Ascending aorta (tissue), 2 donors: Measurements from ENCODE around the gene NLGN1. TPM values are rescaled to one million over a fixed set of nuclear protein-coding genes. Genes with fewer than 3 reads are reported as not detected.

Experiments used
- DNase-seq, 2 donors: peaks; one replicate each; pipeline ENCODE4 v3.0.0-alpha.2; 2019; ENCODE audit warnings: low spot score in 2 of 2
- H3K27ac ChIP-seq, 2 donors: fragments of 200-600 bp; sonication (generic); one replicate each; pipeline ENCODE4 v1.5.1; 2016 to 2017; ENCODE audit warnings: mild to moderate bottlenecking in 1 of 2
- H3K27me3 ChIP-seq: fragments of 200-600 bp; sonication (generic); one replicate; pipeline ENCODE4 v1.5.1; 2017
- H3K36me3 ChIP-seq, 2 donors: fragments of 200-600 bp; sonication (generic); one replicate each; pipeline ENCODE4 v1.5.1; 2016
- H3K4me1 ChIP-seq, 2 donors: fragments of 200-600 bp; sonication (generic); one replicate each; pipeline ENCODE4 v1.5.1; 2016 to 2017; ENCODE audit warnings: mild to moderate bottlenecking in 1 of 2
- H3K4me3 ChIP-seq, 2 donors: fragments of 200-600 bp; sonication (generic); one replicate each; pipeline ENCODE4 v1.5.1; 2016 to 2017; ENCODE audit warnings: mild to moderate bottlenecking in 1 of 2
- H3K9me3 ChIP-seq, 2 donors: fragments of 200-600 bp; sonication (generic); one replicate each; pipeline ENCODE4 v1.5.1; 2016
- intact Hi-C: fragments of 100-400 bp; cut with DNase I; formaldehyde crosslinking; loops from one replicate; pipeline ENCODE4 v1.15.1; 2023
- total RNA-seq: library from RNA; depleted of rRNA; stranded (reverse); fragments of >200 nt; gene quantifications from one replicate; pipeline ENCODE4 v1.1.0, GENCODE V29; 2016
- TF ChIP-seq, protein P1 (sequence below), 3 experiments: fragments of 200-600 bp in 2 of 3; fragments of 450-650 bp in 1 of 3; sonication (generic) in 2 of 3; IDR thresholded peaks; one replicate each; pipeline ENCODE4 v1.5.1; 2016 to 2019; ENCODE audit warnings: antibody characterized with exemption in 3 of 3, mild to moderate bottlenecking in 1 of 3, moderate library complexity in 1 of 3

Gene NLGN1
- total RNA-seq, 1 donor from 2014 or later: 5.2 TPM

GRCh38 chr3:174191380-174191779, 793.8 kb downstream of the NLGN1 start:
- intact Hi-C loops: no loop called here
- Histone ChIP-seq H3K4me1 (peaks cover 0 to 2% of the 10 kb centered on the region in 2 donors), H3K27ac (no peak overlapping the region), H3K36me3 (no peaks in the 10 kb centered on the region), H3K9me3 (no peaks in the 10 kb centered on the region), H3K27me3 (no peaks in the 10 kb centered on the region), H3K4me3 (no peak overlapping the region)
- no peak for DNase-seq
- TF ChIP-seq, protein P1, sequence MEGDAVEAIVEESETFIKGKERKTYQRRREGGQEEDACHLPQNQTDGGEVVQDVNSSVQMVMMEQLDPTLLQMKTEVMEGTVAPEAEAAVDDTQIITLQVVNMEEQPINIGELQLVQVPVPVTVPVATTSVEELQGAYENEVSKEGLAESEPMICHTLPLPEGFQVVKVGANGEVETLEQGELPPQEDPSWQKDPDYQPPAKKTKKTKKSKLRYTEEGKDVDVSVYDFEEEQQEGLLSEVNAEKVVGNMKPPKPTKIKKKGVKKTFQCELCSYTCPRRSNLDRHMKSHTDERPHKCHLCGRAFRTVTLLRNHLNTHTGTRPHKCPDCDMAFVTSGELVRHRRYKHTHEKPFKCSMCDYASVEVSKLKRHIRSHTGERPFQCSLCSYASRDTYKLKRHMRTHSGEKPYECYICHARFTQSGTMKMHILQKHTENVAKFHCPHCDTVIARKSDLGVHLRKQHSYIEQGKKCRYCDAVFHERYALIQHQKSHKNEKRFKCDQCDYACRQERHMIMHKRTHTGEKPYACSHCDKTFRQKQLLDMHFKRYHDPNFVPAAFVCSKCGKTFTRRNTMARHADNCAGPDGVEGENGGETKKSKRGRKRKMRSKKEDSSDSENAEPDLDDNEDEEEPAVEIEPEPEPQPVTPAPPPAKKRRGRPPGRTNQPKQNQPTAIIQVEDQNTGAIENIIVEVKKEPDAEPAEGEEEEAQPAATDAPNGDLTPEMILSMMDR (IDR thresholded peaks at IDR 0.05): no peak

DNA sequence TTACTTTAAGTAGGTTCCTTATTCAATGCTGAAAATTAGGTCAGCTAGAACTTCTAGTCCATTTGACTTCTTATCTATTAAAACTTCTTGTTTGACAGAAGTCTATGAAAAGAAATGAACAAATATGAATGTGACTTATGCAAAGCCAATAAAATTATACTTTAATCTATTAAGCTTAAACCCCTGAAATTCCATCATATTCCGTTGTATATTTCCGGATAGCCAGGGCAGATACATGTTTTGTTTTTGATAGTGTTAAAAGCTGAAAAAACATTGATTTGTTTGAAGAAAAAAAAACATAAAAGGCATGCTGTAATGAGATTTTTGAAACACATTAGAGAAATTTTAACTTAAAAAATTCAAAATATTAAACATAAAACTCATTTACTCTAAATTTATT, 794.4 kb downstream of the NLGN1 start:
- H3K27ac ChIP-seq: no peak overlapping the region
- no peaks in the 10 kb centered on the region for H3K27me3 ChIP-seq
- TF ChIP-seq, protein P1 (IDR thresholded peaks at IDR 0.05): no peak
- H3K36me3 ChIP-seq: no peaks in the 10 kb centered on the region
- H3K9me3 ChIP-seq: no peaks in the 10 kb centered on the region
- DNase-seq: no peak
- intact Hi-C loops: no loop called here
- peaks cover 0 to 2% of the 10 kb centered on the region in 2 donors for H3K4me1 ChIP-seq
- no peak overlapping the region for H3K4me3 ChIP-seq

DNA sequence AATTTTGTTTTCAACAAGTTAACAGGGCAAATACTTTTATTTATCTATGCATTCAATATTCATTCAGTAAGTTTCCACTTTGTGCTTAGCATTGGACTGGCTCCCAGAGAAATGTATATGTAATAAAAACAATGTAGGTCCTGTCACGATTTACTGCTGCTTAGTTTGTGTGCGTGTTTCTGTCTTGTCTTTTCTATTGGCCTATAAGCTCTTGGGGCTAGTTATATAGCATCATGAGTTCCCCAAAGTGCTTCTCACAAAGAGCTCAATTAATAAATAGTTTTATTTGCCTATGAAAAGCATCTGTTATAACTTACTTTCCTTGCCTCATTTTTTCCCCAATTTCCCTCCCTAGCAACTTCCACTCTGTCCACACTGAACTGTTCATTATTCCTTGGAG, 794.9 kb downstream of the NLGN1 start:
- DNase-seq: no peak
- Histone ChIP-seq H3K27ac (no peak overlapping the region), H3K36me3 (no peaks in the 10 kb centered on the region), H3K4me3 (no peak overlapping the region), H3K9me3 (no peaks in the 10 kb centered on the region), H3K27me3 (no peaks in the 10 kb centered on the region), H3K4me1 (peaks cover 0 to 2% of the 10 kb centered on the region in 2 donors)
- TF ChIP-seq, protein P1 (IDR thresholded peaks at IDR 0.05): no peak
- intact Hi-C loops: no loop called here

GRCh38 chr3:174193604-174194003, 796.1 kb downstream of the NLGN1 start:
- H3K27ac ChIP-seq: no peak overlapping the region
- H3K36me3 ChIP-seq: no peaks in the 10 kb centered on the region
- no peaks in the 10 kb centered on the region for H3K27me3 ChIP-seq
- intact Hi-C loops: no loop called here
- H3K4me1 ChIP-seq: peaks cover 0 to 2% of the 10 kb centered on the region in 2 donors
- no peak for DNase-seq
- no peaks in the 10 kb centered on the region for H3K9me3 ChIP-seq
- no peak overlapping the region for H3K4me3 ChIP-seq
- TF ChIP-seq, protein P1 (IDR thresholded peaks at IDR 0.05): no peak

DNA sequence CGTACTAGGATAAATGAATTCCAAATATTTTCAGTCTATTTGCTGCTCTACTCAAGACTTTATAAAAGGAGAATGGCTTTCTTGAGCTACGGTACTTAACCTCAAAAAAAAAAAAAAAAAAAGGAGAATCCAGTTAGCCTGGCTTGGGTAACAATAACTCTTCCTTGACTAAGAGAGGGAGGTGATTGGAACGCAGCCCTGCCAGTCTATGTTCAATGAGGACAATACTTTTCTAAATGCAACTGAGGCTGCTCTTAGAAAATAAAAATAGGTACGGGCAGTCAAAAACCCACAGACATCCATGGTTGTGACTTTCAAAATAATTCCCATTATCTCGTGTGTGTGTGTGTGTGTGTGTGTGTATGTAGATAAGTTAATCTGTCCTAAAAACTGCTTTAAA, 799.9 kb downstream of the NLGN1 start:
- TF ChIP-seq, protein P1 (IDR thresholded peaks at IDR 0.05): no peak
- Histone ChIP-seq H3K36me3 (no peaks in the 10 kb centered on the region), H3K27me3 (no peaks in the 10 kb centered on the region), H3K4me3 (no peak overlapping the region), H3K4me1 (peaks cover 0 to 4% of the 10 kb centered on the region in 2 donors), H3K9me3 (no peaks in the 10 kb centered on the region), H3K27ac (no peak overlapping the region)
- intact Hi-C loops: no loop called here
- no peak for DNase-seq

DNA sequence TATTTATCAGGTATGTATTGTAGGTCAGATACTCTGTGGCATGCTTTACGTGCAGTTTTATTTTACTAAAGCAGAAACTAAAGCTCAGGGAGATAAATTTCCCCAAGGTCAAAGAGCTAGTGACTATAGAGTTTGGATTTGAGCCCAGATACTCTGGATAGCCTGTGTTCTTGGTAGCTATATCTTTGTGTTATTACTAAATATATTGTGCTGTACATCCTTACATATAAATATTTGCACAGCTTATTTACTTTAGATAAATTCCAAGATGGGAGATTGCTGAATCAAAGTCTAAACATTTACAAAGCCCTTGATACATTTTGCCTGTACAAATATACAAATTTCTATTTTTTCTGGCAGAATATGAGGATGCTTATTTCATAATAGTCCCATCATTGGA, 800.7 kb downstream of the NLGN1 start:
- Histone ChIP-seq H3K27me3 (no peaks in the 10 kb centered on the region), H3K27ac (no peak overlapping the region), H3K4me1 (peaks cover 0 to 8% of the 10 kb centered on the region in 2 donors), H3K4me3 (no peak overlapping the region), H3K36me3 (no peaks in the 10 kb centered on the region), H3K9me3 (no peaks in the 10 kb centered on the region)
- DNase-seq: no peak
- intact Hi-C loops: no loop called here
- TF ChIP-seq, protein P1 (IDR thresholded peaks at IDR 0.05): no peak
